HG03558 (cell line): ENCODE data around the gene ESYT3.

Experiments used
- ATAC-seq: cut with Tn5 transposase; IDR thresholded peaks from one replicate; pipeline ENCODE4 v1.9.1; 2021; ENCODE audit warnings: moderate number of reproducible peaks; ENCODE audit not compliant: unreplicated experiment; ENCODE audit errors: extremely low read depth

The ESYT3 gene

DNA sequence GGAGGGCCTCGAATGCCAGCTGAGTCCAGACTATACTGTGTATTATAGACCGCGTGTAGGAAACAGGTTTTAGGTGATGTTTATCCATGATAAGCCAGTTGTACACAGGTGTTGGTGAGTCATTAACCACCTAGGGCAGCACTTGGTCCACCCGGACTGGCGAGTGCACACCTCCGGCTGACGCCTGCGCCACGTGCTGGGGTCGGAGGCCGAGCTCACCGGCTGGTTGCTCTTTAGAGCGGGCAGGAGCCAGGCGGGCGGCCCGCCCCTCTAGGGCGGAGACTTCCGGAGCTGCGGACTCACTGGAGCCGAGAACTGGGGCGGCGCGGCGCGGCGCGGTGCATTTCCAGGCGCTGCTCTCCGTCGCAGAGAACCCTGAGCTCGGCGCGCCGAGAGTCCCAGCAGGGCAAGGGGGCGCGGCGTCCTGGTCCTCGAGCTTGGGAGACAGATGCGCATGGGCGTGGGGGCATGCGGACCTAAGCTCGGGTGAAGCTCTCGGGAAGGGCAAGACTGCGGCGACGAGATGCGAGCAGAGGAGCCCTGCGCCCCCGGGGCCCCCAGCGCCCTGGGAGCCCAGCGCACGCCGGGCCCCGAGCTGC lies at the start of gene ESYT3:
ESYT3 (plus strand) TSS at position 341 of the 599 bp plus-strand sequence; CDS start at position 524, 183 bp downstream.
- ATAC-seq = no peak

- no peak for ATAC-seq
These were observed 49.4 kb upstream of the ESYT3 start for GRCh38 chr3:138384976-138385375.

DNA sequence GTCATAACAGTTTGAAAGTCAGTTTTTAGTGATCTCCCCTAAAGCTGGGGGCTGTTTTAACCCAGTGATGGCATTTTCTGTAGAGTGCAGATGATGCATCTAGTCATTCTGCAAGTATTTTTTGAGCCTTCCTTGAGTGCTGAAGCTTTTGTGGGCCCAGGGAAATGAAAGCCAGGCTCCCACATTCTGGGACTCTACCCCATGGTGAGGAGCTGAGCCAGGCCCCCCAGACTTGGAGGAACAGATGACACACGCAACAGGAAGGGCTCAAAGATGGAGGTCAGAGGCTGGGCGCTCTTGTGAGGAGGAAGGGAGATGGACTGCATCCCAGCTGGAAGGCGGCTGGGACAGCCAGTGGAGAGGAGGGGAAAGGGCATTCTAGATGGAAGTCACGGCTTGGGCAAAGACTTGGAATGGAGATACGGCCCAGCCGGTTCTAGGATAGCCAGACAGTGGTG lies 45.2 kb upstream of the ESYT3 start:
- ATAC-seq = no peak

DNA sequence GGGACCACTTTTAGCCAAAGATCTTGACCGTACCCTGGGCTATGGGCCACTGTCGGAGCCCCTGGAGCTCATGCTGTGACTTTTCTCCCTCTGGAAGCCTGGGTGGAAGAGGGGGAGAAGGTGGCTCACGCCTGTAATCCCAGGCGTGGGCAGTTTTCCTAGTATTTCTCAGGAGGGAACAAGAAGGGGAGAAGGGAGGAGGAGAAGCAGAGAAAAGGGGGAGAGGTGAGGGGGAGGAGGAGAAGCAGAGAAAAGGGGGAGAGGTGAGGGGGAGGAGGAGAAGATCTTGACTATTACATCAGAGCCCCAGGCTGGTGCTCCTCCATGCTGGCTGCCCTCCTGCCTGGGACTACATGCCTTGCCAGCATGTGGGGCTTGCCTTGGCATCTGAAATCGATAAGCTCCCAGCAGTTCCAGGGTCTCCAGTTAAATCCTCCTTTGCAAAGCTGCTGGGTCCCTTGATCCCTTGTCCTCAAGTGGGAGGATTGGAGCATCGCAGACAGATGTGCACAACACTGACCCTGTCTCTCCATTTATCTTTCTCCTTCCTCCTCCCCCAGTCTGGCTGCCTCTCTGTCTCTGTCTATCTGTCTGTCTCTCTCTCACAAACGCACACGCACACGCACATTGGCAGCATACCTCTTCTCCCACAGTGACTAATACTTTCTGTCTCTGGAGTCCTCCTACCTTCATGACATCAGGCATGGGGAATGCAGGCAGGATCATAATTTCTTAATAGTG lies 44.4 kb upstream of the ESYT3 start:
- no peak for ATAC-seq

GRCh38 chr3:138390582-138390932 lies 43.9 kb upstream of the ESYT3 start:
- ATAC-seq = no peak

GRCh38 chr3:138394156-138394555 lies 40.3 kb upstream of the ESYT3 start:
- no peak for ATAC-seq

DNA sequence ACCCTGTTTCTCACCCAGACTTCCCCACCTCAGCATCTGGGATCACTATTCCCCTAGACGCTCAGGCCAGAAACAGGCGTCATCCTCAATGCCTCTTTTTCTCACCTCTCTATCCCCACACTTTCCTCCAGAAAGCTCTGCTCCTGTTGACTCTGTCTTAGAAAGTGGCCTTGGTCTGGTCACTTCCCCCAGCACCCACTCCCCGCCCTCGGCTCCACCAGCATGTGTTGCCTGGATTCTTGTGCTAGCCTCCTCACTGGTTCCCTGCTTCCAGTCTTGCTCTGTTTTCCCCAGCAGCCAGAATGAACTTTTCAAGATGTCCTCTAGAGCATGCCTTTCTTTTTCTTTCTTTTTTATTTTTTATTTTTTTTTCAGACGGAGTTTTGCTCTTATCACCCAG lies 39.7 kb upstream of the ESYT3 start:
- ATAC-seq = no peak

- ATAC-seq = no peak
These were observed 38.3 kb upstream of the ESYT3 start for GRCh38 chr3:138395865-138396751.

DNA sequence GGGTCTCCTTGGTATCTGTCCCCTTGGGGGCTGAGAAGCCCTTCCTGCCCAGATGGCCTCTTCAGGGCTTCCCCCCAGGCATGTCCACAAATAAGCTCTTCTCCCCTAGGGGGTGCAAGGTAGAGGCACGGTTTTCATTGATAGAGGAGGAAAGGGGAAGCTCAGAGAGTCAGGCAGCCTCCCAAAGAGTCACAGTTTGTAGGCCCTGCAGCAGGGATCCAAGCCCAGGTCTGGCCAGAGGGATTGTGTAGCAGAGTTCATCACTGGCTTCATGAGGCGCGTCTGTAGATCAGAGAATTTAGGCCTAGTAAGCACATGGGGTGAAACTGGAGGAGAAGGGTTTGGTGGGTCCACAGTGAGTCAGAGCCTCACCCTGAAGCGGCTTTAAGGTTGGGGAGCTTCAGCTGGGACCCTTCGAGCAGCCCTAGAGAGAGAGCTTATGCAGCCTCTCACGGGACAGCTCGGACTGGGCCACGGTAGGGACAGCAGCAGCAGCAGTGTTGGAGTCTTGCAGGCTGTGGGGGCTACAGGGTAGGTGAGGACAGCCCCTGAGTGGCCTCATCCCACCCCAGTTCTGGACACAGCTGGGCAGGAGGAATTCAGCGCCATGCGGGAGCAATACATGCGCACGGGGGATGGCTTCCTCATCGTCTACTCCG lies 37.5 kb upstream of the ESYT3 start:
- ATAC-seq = no peak

DNA sequence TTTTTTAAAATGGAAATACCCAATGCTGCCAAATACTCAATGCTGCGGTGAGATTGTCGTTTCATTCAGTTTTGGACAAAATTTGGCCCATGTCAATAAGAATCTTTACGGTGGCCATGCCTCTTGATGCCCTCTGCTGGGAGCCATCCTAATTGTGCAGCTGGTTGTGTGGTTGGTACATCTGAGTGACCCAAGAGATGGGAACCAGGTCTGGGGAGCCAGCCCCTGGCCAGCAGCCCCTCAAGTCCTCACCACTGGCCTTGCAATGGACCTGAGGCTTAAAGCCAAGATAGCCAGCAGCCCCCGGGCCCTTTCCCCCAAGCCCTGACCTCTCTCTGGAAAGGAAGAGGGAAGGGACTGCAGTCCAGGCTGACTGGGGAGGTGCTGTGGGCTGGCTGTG lies 36.4 kb upstream of the ESYT3 start:
- no peak for ATAC-seq

DNA sequence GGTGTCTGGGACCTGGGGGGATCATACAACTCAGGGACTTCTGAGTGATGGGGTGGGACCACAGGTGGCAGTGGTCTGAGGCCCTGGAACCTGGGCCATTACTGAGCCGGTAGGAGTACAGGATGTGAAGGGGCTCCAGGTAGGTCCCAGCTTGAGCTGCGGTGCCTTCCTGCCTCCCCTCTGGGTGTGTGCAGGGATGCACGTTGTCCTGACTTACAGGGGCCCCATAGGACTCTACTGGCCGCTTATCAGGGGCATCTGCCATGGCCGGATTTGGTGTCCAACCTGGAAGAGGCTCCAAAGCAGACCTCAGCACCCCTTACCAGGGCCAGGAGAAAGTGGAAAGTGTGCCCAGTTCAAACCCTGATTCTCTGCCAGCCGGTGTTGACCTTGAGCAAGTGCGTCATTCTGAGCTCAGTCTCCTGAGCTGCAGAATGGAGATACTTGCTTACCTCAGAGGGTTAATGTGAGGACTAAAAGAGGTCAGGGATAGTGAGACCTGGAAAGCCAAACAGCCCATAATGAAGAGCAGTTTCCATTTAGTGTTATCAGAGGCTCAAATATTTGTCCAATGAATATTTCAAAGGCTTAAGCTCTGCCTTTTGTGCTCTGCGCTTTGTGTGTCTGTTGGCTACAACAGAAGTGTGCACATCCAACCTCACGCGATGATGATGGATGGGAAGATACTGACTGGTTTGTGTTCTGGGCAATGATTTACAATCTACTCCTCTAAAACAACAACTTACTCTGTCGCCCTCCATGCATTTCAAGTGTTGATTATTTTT lies 35.4 kb upstream of the ESYT3 start:
- ATAC-seq = no peak

- ATAC-seq = no peak
These were observed 34.6 kb upstream of the ESYT3 start for GRCh38 chr3:138399766-138400165.

- no peak for ATAC-seq
These were observed 33.8 kb upstream of the ESYT3 start for GRCh38 chr3:138400651-138401070.

DNA sequence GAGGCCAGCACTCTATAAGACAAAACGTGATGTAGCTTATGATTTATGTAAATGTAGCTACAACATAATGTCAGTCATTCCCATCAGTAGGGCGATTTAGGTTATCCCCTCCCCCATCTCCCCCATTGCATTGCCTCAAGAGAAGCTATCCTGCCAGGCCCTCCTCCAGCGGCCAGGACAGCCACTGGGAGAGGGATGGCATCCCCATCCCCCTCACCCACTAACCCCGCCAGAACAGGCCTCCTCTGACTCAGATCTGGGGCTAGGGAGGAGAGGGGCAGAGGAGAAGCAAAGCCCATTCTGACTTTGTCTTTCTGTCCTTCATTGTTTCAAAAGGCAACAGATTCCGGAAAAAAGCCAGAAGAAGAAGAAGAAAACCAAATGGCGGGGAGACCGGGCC lies 32.6 kb upstream of the ESYT3 start:
- ATAC-seq = no peak

- ATAC-seq = no peak
These were observed 30.3 kb upstream of the ESYT3 start for GRCh38 chr3:138404121-138404520.

DNA sequence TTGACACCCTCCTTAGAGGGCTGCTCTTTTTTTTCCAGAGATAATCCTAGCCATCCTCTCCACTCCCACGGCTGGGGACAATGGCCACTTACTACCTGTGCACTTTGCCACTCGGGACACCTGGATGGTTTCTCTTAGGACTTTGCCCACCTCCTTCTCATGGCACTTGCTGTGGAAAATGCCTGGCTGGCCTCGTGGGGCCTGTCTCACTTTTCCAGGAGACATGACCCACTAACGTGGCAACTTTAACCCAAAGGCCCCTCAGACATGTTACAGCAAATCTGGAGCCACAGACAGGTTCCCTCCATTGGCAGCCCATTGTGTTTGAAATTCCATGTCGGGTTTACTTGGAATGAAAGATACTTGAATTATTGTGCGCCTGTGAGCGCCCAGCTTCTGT lies 29.4 kb upstream of the ESYT3 start:
- ATAC-seq = no peak

- ATAC-seq = no peak
These were observed 28.9 kb upstream of the ESYT3 start for GRCh38 chr3:138405486-138405885.

DNA sequence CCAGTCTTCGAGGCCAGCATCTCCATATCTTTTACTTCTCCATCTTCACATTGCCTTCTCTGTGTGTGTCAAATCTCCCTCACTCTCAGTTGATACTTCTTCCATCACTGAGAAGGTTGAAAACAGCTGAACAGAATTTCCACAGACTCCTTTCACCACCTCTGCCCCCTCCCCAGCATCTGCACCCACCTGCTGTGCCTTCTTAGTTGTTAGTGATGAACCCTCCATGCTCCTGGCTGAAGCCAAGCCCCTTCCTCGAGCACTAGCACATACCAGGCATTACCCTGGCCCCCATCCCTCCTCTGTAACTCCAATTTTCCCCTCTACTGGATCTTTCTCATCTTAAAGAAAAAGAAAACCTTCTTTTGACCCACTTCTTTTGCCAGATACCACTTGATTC lies 27.8 kb upstream of the ESYT3 start:
- no peak for ATAC-seq

- no peak for ATAC-seq
These were observed 27.0 kb upstream of the ESYT3 start for GRCh38 chr3:138407236-138407907.
